Astrocyte (in vitro differentiated cells and primary cell): ENCODE results near the gene KIFAP3. TPM values are rescaled to one million over a fixed set of nuclear protein-coding genes. Genes with fewer than 3 reads are reported as not detected.
A peak's percentile ranks its signal among the peaks of the same experiment; 100 is the strongest.
"Not testable (repeated sequence)": the region's sequence is repeated elsewhere in the genome, so short reads cannot be mapped to it uniquely, and the experiment has no call there.

Source experiments
- DNase-seq: peaks from one replicate; pipeline ENCODE4 v3.0.0-alpha.2; 2010; ENCODE audit warnings: low read depth
- FAIRE-seq: peaks from 2 replicates; lab custom pipeline; 2011; peaks lifted over from hg19 to GRCh38; lab: Jason Lieb, UNC
- H2AFZ ChIP-seq: 2 replicates; pipeline ENCODE4 v1.6.0; 2012; ENCODE audit warnings: low read depth, low read length, inconsistent platforms
- H3K27ac ChIP-seq: 2 replicates; pipeline ENCODE4 v1.5.1; 2011; ENCODE audit warnings: low read depth, low read length, inconsistent platforms
- H3K27me3 ChIP-seq: 2 replicates; pipeline ENCODE4 v1.6.0; 2011; ENCODE audit warnings: low read length, inconsistent platforms; ENCODE audit not compliant: insufficient read depth
- H3K36me3 ChIP-seq: 2 replicates; pipeline ENCODE4 v1.5.1; 2011; ENCODE audit warnings: low read length, inconsistent platforms; ENCODE audit not compliant: insufficient read depth
- H3K4me1 ChIP-seq: 2 replicates; pipeline ENCODE4 v1.5.1; 2011; ENCODE audit warnings: low read length, inconsistent platforms; ENCODE audit not compliant: insufficient read depth
- H3K4me2 ChIP-seq: 2 replicates; pipeline ENCODE4 v1.6.0; 2012; ENCODE audit warnings: low read length, inconsistent platforms
- H3K4me3 ChIP-seq: 2 replicates; pipeline ENCODE4 v1.5.1; 2011; ENCODE audit warnings: low read depth, mild to moderate bottlenecking, low read length, inconsistent platforms; ENCODE audit not compliant: insufficient read depth
- H3K79me2 ChIP-seq: 2 replicates; pipeline ENCODE4 v1.6.0; 2012; ENCODE audit warnings: mild to moderate bottlenecking, low read length, inconsistent platforms; ENCODE audit not compliant: insufficient read depth
- H3K9ac ChIP-seq: 2 replicates; pipeline ENCODE4 v1.6.0; 2012; ENCODE audit warnings: mild to moderate bottlenecking, low read length, inconsistent platforms
- H3K9me3 ChIP-seq: 2 replicates; pipeline ENCODE4 v1.5.1; 2012; ENCODE audit warnings: low read depth, mild to moderate bottlenecking, low read length, inconsistent platforms; ENCODE audit not compliant: insufficient read depth
- H4K20me1 ChIP-seq: 2 replicates; pipeline ENCODE4 v1.6.0; 2012; ENCODE audit warnings: low read length, inconsistent platforms; ENCODE audit not compliant: insufficient read depth
- H3K27ac Mint-ChIP-seq: one replicate; pipeline ENCODE4 v1.8.0; 2021; ENCODE audit warnings: mild to moderate bottlenecking, mixed read lengths; ENCODE audit not compliant: unreplicated experiment
- H3K27me3 Mint-ChIP-seq: one replicate; pipeline ENCODE4 v1.8.0; 2021; ENCODE audit warnings: low read depth, mixed read lengths; ENCODE audit not compliant: unreplicated experiment
- H3K36me3 Mint-ChIP-seq: one replicate; pipeline ENCODE4 v1.8.0; 2021; ENCODE audit warnings: low read depth, mixed read lengths; ENCODE audit not compliant: unreplicated experiment
- H3K4me1 Mint-ChIP-seq: one replicate; pipeline ENCODE4 v1.8.0; 2021; ENCODE audit warnings: low read depth, mixed read lengths; ENCODE audit not compliant: unreplicated experiment
- H3K4me3 Mint-ChIP-seq: one replicate; pipeline ENCODE4 v1.8.0; 2021; ENCODE audit warnings: mild to moderate bottlenecking, moderate library complexity, mixed read lengths; ENCODE audit not compliant: unreplicated experiment
- H3K9me3 Mint-ChIP-seq: one replicate; pipeline ENCODE4 v1.8.0; 2021; ENCODE audit warnings: mild to moderate bottlenecking, mixed read lengths; ENCODE audit not compliant: unreplicated experiment
- EZH2 ChIP-seq: IDR thresholded peaks from 2 replicates; pipeline ENCODE4 v1.6.1; 2012; ENCODE audit warnings: mild to moderate bottlenecking, low read length, inconsistent platforms; ENCODE audit not compliant: insufficient read depth
- total RNA-seq: library from RNA; stranded (reverse); gene quantifications from 2 replicates; pipeline ENCODE4 v1.2.1, GENCODE V29; 2021
- TF ChIP-seq, protein P1 (sequence below): IDR thresholded peaks from 2 replicates; pipeline ENCODE4 v1.5.1; 2011; ENCODE audit warnings: low read depth, mild to moderate bottlenecking, inconsistent platforms, low read length, moderate library complexity; ENCODE audit not compliant: insufficient read depth

The KIFAP3 gene
- total RNA-seq, 1 donor from 2014 or later: 32.8 TPM

DNA sequence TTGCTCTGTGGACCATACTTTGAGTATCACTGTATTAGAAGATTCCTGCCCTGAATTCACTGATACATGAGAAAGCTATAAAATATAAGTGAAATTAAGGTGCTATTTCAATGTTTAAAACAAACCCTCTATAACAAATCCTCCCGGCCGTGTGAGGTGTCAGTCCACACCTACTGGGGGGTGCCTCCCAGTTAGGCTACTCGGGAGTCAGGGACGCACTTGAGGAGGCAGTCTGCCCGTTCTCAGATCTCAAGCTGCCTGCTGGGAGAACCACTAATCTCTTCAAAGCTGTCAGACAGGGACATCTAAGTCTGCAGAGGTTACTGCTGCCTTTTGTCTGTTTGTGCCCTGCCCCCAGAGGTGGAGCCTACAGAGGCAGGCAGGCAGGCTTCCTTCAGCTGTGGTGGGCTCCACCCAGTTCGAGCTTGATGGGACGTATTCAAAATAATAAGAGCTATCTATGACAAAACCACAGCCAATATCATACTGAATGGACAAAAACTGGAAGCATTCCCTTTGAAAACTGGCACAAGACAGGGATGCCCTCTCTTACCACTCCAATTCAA is 71.1 kb downstream of the KIFAP3 start:
- H3K27me3 Mint-ChIP-seq, H3K4me3 Mint-ChIP-seq, H3K27ac ChIP-seq, H3K36me3 ChIP-seq, H3K4me3 ChIP-seq, DNase-seq, H3K9me3 ChIP-seq, H4K20me1 ChIP-seq, H3K79me2 ChIP-seq, H3K4me2 ChIP-seq, H3K9me3 Mint-ChIP-seq, H3K4me1 Mint-ChIP-seq, FAIRE-seq, H2AFZ ChIP-seq, H3K36me3 Mint-ChIP-seq, H3K27me3 ChIP-seq, H3K9ac ChIP-seq: not testable (repeated sequence)
- peak overlapping the region; percentile 78 for H3K27ac Mint-ChIP-seq
- H3K4me1 ChIP-seq: peaks cover 14% of the 10 kb centered on the region

DNA sequence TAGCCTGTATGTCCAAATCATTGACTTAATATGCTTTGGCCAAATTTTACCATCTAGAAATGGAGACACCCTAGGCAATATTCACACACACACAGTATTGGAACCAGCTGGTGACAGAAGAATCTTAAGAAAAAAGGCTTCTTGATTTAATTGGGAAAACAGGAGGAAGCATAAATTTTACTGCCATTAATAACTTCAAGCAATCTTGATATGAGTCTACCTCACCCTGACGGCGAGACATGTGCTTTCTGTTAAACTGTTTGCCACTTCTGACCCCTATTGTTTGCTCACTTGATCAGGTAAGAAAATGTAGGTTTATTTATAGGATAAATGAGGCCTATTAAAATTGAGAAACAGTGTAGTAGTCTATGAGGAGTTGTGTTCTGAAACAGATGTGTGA is 73.2 kb downstream of the KIFAP3 start:
- Histone ChIP-seq H3K27me3 (no peaks in the 10 kb centered on the region), H3K9me3 (no peaks in the 10 kb centered on the region), H3K36me3 (no peaks in the 10 kb centered on the region), H3K79me2 (no peaks in the 10 kb centered on the region), H4K20me1 (no peaks in the 10 kb centered on the region), H3K4me2 (no peak overlapping the region), H3K4me3 (no peak overlapping the region), H3K27ac (no peak overlapping the region), H3K4me1 (peaks cover 15% of the 10 kb centered on the region), H3K9ac (no peak overlapping the region), H2AFZ (no peak overlapping the region)
- no peaks in the 10 kb centered on the region for H3K9me3 Mint-ChIP-seq
- H3K27ac Mint-ChIP-seq: no peak overlapping the region
- no peaks in the 10 kb centered on the region for H3K27me3 Mint-ChIP-seq
- no peaks in the 10 kb centered on the region for H3K4me1 Mint-ChIP-seq
- FAIRE-seq (no peak), DNase-seq (no peak)
- H3K4me3 Mint-ChIP-seq: no peak overlapping the region
- H3K36me3 Mint-ChIP-seq: peaks cover 3% of the 10 kb centered on the region
- TF ChIP-seq EZH2: no peak
- TF ChIP-seq, protein P1, sequence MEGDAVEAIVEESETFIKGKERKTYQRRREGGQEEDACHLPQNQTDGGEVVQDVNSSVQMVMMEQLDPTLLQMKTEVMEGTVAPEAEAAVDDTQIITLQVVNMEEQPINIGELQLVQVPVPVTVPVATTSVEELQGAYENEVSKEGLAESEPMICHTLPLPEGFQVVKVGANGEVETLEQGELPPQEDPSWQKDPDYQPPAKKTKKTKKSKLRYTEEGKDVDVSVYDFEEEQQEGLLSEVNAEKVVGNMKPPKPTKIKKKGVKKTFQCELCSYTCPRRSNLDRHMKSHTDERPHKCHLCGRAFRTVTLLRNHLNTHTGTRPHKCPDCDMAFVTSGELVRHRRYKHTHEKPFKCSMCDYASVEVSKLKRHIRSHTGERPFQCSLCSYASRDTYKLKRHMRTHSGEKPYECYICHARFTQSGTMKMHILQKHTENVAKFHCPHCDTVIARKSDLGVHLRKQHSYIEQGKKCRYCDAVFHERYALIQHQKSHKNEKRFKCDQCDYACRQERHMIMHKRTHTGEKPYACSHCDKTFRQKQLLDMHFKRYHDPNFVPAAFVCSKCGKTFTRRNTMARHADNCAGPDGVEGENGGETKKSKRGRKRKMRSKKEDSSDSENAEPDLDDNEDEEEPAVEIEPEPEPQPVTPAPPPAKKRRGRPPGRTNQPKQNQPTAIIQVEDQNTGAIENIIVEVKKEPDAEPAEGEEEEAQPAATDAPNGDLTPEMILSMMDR: no peak

DNA sequence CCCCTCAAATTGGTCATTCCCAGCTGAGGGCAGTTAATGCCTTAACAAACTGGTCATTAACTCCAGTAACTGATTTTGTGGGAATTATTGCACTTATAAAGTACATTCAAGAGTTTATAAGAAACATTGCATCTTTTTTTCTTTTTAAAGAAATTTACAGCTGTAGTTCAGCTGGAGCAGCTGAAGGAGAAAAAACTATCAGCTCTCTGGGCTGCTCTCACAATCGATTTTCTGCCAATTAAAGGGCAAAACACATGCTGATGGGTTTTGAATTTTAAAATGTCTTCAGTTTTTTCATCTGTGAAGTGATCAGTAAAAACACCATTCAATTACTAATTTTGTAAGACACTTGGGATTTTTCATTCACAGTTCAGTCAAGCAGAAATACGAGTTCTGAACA is 74.7 kb downstream of the KIFAP3 start:
- Mint-ChIP-seq H3K27me3 (no peaks in the 10 kb centered on the region), H3K36me3 (peaks cover 3% of the 10 kb centered on the region), H3K4me1 (no peaks in the 10 kb centered on the region), H3K4me3 (no peak overlapping the region), H3K9me3 (no peaks in the 10 kb centered on the region), H3K27ac (no peak overlapping the region)
- Histone ChIP-seq H3K4me1 (peaks cover 15% of the 10 kb centered on the region), H3K27ac (peak overlapping the region; percentile 54), H3K9ac (no peak overlapping the region), H3K4me3 (no peak overlapping the region), H4K20me1 (no peaks in the 10 kb centered on the region), H3K9me3 (no peaks in the 10 kb centered on the region), H3K27me3 (no peaks in the 10 kb centered on the region), H3K36me3 (no peaks in the 10 kb centered on the region), H3K79me2 (no peaks in the 10 kb centered on the region), H3K4me2 (peak overlapping the region; percentile 55), H2AFZ (no peak overlapping the region)
- DNase-seq (no peak), FAIRE-seq (no peak)
- no peak for TF ChIP-seq EZH2
- TF ChIP-seq, protein P1: no peak
